Measurements from ENCODE around the gene CPSF4. TPM values are rescaled to one million over a fixed set of nuclear protein-coding genes. Genes with fewer than 3 reads are reported as not detected.

The CPSF4 gene
- total RNA-seq, 1 donor from 2014 or later = 92.3 TPM

Other genes with a start within 250 kb of the CPSF4 start
- not detected in 2 replicates for gene KPNA7, start 230.8 kb upstream of the CPSF4 start, total RNA-seq
- gene MYH16, start 166.1 kb upstream of the CPSF4 start, total RNA-seq = not detected in 2 replicates
- gene ARPC1A, start 113.0 kb upstream of the CPSF4 start, total RNA-seq = 72.4 and 75.9 TPM in 2 replicates
- gene ARPC1B, start 64.2 kb upstream of the CPSF4 start, total RNA-seq = 254 and 256 TPM in 2 replicates
- 160 and 162 TPM in 2 replicates for gene PDAP1, start 30.3 kb upstream of the CPSF4 start, total RNA-seq
- 132 and 145 TPM in 2 replicates for gene BUD31, start 30.0 kb upstream of the CPSF4 start, total RNA-seq
- 13.7 and 16.0 TPM in 2 replicates for gene PTCD1, start 145 bp upstream of the CPSF4 start, total RNA-seq
- 392 and 397 TPM in 2 replicates for gene ATP5MF, start 27.2 kb downstream of the CPSF4 start, total RNA-seq
- 19.6 and 22.4 TPM in 2 replicates for gene ZNF789, start 33.9 kb downstream of the CPSF4 start, total RNA-seq
- 38.3 and 40.8 TPM in 2 replicates for gene ZNF394, start 61.3 kb downstream of the CPSF4 start, total RNA-seq
- 8.0 and 8.1 TPM in 2 replicates for gene ZKSCAN5, start 65.7 kb downstream of the CPSF4 start, total RNA-seq
- 4.7 and 5.2 TPM in 2 replicates for gene FAM200A, start 113.2 kb downstream of the CPSF4 start, total RNA-seq
- 77.9 and 79.9 TPM in 2 replicates for gene ZNF655, start 119.7 kb downstream of the CPSF4 start, total RNA-seq
- 0.60 and 0.64 TPM in 2 replicates for gene TMEM225B, start 159.3 kb downstream of the CPSF4 start, total RNA-seq
- gene ZSCAN25, start 178.0 kb downstream of the CPSF4 start, total RNA-seq = 31.5 and 32.9 TPM in 2 replicates
- not detected in 2 replicates for gene CYP3A5, start 241.1 kb downstream of the CPSF4 start, total RNA-seq

All from activated T-helper 1 cell treated with anti-CD3 and anti-CD28 coated beads, Interleukin-12 subunit alpha, Interleukin-12 subunit beta, Interleukin-2, Interleukin-4 antibody, amounts not matched to agents 30 ng/mL and 10 ng/mL and 1 ng/mL, durations not matched to agents 14 hours and 24 hours and 36 hours (primary cell).